ENCODE results near the gene NLGN1. TPM values are rescaled to one million over a fixed set of nuclear protein-coding genes. Genes with fewer than 3 reads are reported as not detected.

The NLGN1 gene
- polyA plus RNA-seq, 2 of the 4 experiments (the other 2 are of a cell fraction) = not detected

GRCh38 chr3:174111776-174112175 is 714.2 kb downstream of the NLGN1 start:
- no peak for ATAC-seq
- no peak overlapping the region for H3K4me2 ChIP-seq
- DNase-seq (ENCODE audit: low read depth in 1 of 2, low spot score in 1 of 2) = no peak
- ChIA-PET POLR2A (no interaction called here), CTCF (no interaction called here)
- no peaks in the 10 kb centered on the region for H3K9me3 ChIP-seq
- no peak overlapping the region for H3K4me3 ChIP-seq
- TF ChIP-seq EHF (CRISPR knock-in tag; IDR thresholded peaks at IDR 0.05) = no peak
- WGBS (ENCODE audit: missing lambda C conversion rate) = 13% methylated on average over 2 of the region's 2 CpGs
- no peak for FAIRE-seq
- H3K4me1 ChIP-seq = no peaks in the 10 kb centered on the region
- no peak overlapping the region for H3K27ac ChIP-seq

GRCh38 chr3:174116421-174116820 is 718.9 kb downstream of the NLGN1 start:
- WGBS (ENCODE audit: missing lambda C conversion rate) = 49% methylated on average over 4 of the region's 4 CpGs
- ATAC-seq (no peak), FAIRE-seq (no peak), DNase-seq (ENCODE audit: low read depth in 1 of 2, low spot score in 1 of 2) (no peak)
- Histone ChIP-seq H3K27ac (no peak overlapping the region), H3K4me2 (no peak overlapping the region), H3K4me3 (no peak overlapping the region), H3K4me1 (no peaks in the 10 kb centered on the region), H3K9me3 (no peaks in the 10 kb centered on the region)
- TF ChIP-seq CEBPB (IDR thresholded peaks at IDR 0.05) (no peak), HEYL (CRISPR knock-in tag; IDR thresholded peaks at IDR 0.05) (no peak), SMC3 (IDR thresholded peaks at IDR 0.05) (no peak), KDM1A (IDR thresholded peaks at IDR 0.05; ENCODE audit: low read depth) (no peak), EP300 (IDR thresholded peaks at IDR 0.05) (no peak), PHF8 (IDR thresholded peaks at IDR 0.05; ENCODE audit: borderline replicate concordance, low read depth) (no peak), CHD2 (IDR thresholded peaks at IDR 0.05; ENCODE audit: low read length, partially characterized antibody) (no peak), ATOH8 (CRISPR knock-in tag; IDR thresholded peaks at IDR 0.05; ENCODE audit: low read depth) (no peak), MAZ (IDR thresholded peaks at IDR 0.05; ENCODE audit: borderline replicate concordance, low read depth, low read length) (no peak), TFCP2L1 (CRISPR knock-in tag; IDR thresholded peaks at IDR 0.05) (no peak), CBX8 (IDR thresholded peaks at IDR 0.05) (no peak)
- CTCF ChIA-PET = no interaction called here
- POLR2A ChIA-PET = no interaction called here

- ChIA-PET POLR2A (no interaction called here), CTCF (no interaction called here)
- H3K4me1 ChIP-seq = no peaks in the 10 kb centered on the region
- FAIRE-seq = no peak
- no peak overlapping the region for H3K27ac ChIP-seq
- ATAC-seq = no peak
- H3K4me3 ChIP-seq = no peak overlapping the region
- no peaks in the 10 kb centered on the region for H3K9me3 ChIP-seq
- no peak overlapping the region for H3K4me2 ChIP-seq
- DNase-seq (ENCODE audit: low read depth in 1 of 2, low spot score in 1 of 2) = no peak
- TF ChIP-seq E2F6 (IDR thresholded peaks at IDR 0.05; ENCODE audit: borderline replicate concordance, low read depth) (no peak), EP300 (IDR thresholded peaks at IDR 0.05) (no peak), FOSL2 (IDR thresholded peaks at IDR 0.05) (no peak), FOSL2 (CRISPR knock-in tag; IDR thresholded peaks at IDR 0.05) (no peak), RNF2 (IDR thresholded peaks at IDR 0.05; ENCODE audit: borderline replicate concordance, low read depth) (no peak), CHD4 (IDR thresholded peaks at IDR 0.05; ENCODE audit: borderline replicate concordance) (no peak), JUN (IDR thresholded peaks at IDR 0.05) (no peak), TFCP2L1 (CRISPR knock-in tag; IDR thresholded peaks at IDR 0.05) (no peak), PBX3 (IDR thresholded peaks at IDR 0.05) (no peak), CTCF (IDR thresholded peaks at IDR 0.05) (no peak), CEBPB (IDR thresholded peaks at IDR 0.05) (no peak), RARB (CRISPR knock-in tag; IDR thresholded peaks at IDR 0.05) (no peak), KDM5A (IDR thresholded peaks at IDR 0.05) (no peak), ZFP36 (IDR thresholded peaks at IDR 0.05; ENCODE audit: borderline replicate concordance, partially characterized antibody) (no peak), RFX5 (IDR thresholded peaks at IDR 0.05) (no peak), POLR2AphosphoS2 (conservative IDR thresholded peaks at IDR 0.05; ENCODE audit: low read length) (no peak), ZC3H11A (IDR thresholded peaks at IDR 0.05) (no peak), MAX (IDR thresholded peaks at IDR 0.05) (no peak)
Observed at GRCh38 chr3:174120997-174121396, 723.5 kb downstream of the NLGN1 start.
